HG03469 (cell line): ENCODE data around the gene KRT80.

ENCODE experiments used
- ATAC-seq: cut with Tn5 transposase; IDR thresholded peaks from one replicate; pipeline ENCODE4 v1.9.1; 2021; ENCODE audit warnings: mild to moderate bottlenecking, moderate library complexity, moderate number of reproducible peaks; ENCODE audit not compliant: unreplicated experiment

The KRT80 gene

DNA sequence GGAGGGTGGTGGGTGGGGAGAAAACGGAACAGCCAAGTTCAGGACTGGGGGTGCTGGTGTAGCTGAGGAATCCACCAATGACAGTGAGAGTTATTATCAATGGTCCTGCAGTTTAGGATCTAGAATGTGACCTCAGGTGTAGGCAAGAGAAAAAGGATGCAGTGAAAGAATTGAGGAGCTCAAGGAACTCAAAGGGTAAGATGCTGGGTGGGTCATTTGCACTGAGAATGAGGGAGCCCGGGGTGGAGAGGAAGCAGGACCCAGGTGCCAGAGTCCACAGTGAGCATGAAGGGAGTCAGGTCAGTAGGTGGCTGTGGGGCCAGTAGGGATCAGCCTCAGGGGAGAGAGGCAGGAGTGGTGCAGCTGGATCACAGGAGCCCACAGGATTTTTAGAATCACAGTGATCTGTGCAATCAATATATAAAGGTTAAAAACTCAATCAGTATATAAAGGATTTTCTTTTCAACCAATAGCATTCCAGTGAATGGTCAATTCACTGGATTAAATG, 38.1 kb upstream of the KRT80 start:
- ATAC-seq = no peak

DNA sequence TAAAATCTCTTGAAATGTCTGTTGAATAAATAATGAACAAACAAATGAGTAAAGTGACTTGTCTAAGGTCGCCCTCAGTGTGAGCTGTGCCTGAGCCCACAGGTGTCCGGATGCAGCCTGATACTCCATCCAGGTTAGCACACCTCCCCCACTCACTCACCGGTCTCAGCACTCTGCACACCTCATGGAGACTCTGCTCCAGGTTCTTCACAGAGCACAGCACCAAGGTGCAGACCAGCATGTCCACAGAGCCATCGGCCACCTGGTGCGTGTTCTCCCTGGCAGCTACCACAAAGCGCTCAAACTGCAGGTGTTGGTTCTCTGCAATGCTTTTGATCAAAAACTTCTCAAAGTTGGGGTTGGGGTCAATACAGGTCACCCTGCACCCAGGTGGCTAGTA, 37.1 kb upstream of the KRT80 start:
- ATAC-seq = no peak

DNA sequence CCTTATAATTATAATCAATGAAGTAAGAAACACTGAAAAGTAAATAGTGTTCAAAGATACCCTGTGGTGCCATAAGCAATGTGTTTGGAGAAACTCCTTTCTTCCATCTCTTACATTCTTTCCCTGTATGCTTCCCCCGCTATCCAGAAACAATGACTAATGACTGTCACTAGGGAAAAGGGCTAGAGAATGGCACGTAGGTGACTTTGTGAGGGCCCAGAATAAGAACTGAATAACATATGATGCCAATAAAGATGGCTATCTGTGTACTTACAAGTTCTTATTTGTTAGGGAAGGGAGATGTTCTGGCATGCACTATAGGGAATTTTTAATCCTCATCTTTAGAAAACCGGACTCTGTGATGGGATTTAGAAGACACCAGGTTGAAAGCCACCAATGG, 36.6 kb upstream of the KRT80 start:
- no peak for ATAC-seq

DNA sequence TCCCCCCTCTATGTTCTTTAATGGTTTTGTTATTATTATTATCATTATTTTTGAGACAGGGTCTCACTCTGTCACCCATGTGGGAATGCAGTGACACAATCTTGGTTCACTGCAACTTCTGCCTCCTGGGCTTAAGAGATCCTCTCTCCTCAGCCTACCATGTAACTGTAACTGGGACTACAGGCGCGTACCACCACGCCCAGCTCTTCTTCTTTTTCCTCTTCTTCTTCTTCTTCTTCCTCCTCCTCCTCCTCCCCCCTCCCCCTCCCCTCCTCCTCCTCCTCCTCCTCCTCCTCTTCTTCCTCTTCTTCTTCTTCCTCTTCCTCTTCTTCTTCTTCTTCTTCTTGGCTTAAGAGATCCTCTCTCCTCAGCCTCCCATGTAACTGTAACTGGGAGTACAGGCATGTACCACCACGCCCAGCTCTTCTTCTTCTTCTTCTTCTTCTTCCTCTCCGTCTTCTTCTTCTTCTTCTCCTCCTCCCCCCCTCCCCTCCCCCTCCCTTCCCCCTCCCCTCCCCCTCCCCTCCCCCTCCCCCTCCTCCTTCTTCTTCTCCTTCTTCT, 35.9 kb upstream of the KRT80 start:
- no peak for ATAC-seq

DNA sequence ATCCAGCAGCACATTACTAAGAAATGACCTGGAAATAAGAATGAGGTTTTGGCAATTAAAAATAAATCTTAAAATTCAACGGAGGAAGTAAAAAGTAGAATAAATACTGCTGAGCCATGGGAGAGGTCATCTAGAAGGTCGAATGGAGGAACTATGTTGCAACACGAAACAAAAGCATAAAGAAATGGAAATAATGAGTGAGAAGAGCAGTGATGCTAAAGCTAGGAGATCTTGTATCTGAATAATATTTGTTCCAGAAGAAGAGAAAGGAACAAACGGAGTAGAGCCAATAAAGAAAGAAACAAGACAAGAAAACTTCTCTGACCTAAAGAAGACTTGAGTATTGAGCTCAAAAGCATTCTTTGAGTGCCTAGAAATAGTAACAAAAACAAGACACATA, 34.6 kb upstream of the KRT80 start:
- ATAC-seq = no peak

DNA sequence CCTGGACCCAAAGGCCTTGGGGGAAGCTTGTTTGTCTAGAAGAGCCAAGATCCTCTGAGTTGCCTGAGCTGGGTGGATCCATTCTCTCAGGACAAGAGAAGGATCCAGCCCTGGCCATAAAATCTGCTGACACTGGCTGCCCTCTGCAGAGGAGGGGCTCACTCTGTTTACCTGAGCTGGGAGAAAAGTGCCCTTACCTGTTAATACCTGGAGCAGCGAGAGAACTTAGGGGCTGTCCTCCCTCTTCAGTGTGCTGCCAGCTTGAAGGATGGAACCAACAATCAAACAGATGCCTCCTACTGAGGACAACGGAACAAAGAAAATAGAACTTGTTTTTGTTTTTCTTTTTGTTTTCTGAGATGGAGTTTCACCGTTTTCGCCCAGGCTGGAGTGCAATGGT, 33.9 kb upstream of the KRT80 start:
- ATAC-seq = no peak

DNA sequence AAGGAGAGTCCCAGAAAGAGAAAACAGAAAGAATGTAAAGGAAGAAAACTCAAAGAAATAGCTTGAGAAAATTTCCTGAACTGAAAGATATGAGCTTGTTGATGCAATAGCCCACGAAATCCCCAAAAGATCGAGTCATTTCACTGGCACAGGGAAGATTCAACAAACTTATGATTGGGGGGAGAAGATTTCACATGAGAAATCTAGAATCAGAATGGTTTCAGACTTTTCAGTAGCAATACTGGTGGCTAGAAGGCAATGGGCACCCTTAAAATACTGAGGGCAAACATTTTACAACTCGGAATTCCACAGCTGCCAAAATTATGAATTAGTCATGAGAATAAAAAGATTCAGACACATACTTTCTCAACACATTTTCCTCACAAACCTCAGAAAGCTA, 32.3 kb upstream of the KRT80 start:
- ATAC-seq = no peak

DNA sequence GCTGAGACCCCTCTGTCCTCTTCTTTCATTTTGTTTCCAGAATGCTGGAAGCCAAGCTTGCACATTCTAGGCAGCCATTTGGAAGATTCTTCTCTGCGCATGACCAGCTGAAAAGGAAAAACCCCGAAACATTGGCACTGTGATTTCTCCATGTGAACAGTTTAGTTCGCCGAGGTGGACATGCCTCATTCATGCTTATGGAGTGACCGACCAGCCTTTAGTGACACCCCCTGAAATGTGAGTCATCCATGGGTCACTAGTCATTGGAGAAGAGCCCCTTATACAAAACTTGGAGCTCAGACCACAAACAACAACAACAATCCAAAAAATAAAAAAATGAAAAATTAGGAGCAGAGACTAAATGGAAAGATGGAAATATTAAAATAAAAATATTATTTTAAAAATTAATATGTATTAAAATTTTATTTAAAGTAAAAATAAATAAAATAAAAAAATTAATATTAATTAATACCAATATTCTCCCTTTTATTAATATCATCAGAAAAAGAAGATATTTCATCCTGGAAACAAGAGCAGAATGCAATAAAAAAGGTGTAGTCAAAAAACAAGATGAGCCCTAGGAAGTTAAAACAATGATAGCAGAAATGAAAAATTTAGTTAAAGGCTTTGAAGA, 31.7 kb upstream of the KRT80 start:
- ATAC-seq = no peak

DNA sequence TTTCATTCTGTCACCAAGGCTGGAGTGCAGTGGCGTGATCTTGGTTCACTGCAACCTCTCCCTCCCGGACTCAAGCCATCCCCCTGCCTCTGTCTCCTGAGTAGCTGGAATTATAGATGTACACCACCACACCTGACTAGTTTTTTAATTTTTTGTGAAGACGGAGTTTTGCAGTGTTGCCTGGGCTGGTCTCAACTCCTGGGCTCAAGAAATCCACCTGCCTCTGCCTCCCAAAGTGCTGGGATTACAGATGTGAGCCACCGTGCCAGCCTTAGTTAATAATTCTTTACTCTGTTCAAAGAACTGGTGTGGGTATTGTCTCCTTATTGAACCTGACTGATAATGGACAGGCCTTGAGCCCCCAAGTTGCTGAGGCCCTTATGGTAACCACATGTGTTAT, 30.9 kb upstream of the KRT80 start:
- no peak for ATAC-seq

DNA sequence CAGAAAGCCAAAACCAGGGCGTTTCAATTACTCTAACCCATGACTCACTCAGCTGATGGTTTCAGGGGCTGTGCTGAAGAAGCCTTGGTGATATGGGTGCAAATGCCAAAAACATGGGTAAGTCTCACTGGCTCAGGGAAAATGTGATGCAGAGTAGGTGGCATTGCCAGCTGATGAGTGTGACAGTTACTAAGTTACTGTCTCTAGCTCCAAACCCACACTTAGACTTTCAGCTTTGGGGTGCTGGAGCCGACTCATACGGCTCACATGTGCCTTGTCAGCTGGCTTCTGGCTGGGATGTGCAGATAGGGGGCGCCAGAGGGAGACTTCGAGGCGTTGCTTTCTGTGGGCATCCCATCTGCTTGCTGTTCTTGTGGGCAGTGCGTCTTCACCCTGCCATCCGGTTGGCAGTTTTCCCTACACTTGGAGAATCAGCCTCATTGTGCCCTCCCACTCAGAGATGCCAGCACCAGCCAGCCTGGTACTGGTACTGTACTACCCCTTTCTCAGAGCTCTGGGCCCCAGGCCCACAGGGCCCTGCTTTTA, 30.2 kb upstream of the KRT80 start:
- ATAC-seq = no peak

DNA sequence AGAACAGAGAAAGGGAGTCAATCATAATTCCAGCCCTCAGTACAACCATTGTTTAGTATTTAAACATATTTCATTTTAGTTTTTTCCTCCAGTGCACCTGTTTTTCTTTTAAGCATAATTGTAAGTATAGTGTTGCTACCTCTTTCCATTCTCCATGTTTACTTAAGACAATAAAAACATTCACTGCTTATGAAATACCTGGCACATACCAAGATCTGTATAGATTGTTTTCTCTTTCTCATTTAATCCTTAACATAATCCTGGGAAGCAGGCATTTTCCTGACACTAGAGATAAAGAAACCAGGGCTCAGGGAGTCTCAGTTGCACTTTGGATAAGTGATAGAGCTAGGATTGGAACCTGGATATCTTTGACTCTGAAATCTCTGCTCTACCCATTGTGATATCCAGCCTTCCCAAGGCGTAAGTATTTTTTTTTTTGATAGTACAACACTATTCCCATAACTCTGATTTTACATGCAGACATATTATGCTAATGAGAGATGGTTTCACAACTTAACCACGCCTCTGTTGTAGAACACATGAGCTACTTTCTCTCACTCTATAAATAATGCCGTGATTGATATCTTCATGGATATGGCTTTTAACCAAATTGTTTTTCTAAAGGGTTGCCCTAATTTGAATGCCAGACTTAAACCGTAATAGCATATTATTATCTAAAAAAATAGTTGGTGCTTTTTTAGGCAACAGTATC, 29.4 kb upstream of the KRT80 start:
- no peak for ATAC-seq

DNA sequence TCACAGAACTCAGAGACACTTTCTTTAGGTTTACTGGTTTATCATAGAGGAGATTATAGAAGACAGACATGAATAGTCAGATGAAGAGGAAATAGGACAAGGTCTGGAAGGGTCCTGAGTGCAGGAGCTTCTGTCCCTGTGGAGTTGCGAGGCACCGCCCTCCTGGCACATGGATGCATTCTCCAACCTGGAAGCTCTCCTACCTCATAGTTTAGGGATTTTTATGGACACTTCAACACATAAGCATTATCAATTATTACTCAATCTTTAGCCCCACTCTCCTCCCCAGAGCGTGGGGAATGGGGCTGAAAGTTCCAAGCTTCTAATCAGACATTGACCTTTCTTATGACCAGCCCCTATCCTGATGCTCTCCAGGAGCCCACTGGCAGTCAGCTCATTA, 28.7 kb upstream of the KRT80 start:
- ATAC-seq = no peak

DNA sequence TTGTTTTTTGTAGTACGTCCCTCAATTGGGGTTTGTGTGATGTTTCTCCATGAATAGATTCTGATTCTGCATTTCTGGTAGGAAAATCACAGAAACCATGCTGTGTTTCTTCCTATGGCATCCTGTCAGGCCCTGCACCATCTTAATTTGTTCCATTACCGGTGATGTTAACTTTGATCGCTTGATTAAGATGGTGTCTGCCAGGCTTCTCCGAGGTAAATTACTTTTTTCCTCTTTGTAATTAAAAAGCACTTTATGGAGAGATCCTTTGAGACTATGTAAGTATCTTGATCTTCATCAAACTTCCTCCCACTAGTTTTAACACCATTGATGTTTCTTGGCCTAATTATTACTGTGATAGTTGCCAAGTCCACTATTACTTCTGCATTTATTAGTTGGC, 26.2 kb upstream of the KRT80 start:
- no peak for ATAC-seq

DNA sequence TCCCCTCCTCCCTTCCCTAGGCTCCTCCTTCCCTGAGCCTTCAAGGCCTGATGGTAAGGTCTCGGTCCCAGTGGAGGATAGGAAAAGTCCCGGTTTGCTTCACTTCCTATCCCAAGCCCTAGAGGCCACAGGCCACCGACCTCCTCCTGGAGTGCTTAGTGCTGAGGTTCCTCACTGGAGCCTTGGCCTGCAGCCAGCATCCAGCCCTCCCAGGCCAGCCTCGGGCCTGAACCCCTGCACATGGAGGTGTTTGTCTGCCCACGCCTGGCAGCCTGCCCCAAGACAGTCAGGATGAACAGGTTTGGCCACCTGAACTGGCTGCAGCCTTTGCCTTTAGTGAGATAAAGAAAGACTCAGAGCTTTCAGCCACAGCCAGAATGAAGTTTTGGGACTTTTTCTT, 25.4 kb upstream of the KRT80 start:
- ATAC-seq = no peak

DNA sequence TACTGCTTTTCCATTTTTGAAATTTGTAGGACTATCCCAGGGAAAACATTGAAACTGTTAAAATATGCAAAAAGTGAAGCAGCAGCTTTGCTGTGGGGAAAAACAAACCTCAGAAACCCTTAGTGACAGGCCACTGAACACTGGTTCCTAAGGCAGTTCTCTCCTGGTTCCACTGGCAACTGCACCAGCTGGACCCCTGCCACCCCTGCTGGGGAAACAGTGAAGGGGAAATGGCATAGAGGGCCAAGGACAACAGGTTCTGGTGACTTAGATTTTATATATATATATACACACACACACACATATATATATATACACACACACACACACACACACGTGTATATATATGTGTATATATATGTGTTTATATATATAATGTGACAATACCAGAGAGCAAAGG, 25.0 kb upstream of the KRT80 start:
- ATAC-seq = no peak

DNA sequence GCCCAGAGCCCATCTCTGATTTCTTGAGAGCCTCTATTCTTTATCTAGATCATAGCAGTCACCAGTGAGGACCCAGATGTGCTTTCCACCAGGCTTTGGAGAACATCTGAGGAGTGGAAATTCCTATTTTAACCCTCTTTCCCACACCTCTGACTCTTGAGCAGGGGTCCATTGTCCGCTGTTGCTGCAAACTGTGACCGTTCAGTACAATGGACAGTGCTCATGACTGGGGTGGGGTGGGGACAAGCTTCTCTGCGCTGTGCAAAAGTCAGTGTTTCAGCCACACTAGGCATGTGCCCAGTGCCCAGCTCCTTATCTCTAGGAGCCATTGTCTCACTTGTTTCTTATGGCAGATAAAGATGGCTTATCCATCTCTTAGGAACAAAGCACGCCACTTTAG, 24.3 kb upstream of the KRT80 start:
- ATAC-seq = no peak

DNA sequence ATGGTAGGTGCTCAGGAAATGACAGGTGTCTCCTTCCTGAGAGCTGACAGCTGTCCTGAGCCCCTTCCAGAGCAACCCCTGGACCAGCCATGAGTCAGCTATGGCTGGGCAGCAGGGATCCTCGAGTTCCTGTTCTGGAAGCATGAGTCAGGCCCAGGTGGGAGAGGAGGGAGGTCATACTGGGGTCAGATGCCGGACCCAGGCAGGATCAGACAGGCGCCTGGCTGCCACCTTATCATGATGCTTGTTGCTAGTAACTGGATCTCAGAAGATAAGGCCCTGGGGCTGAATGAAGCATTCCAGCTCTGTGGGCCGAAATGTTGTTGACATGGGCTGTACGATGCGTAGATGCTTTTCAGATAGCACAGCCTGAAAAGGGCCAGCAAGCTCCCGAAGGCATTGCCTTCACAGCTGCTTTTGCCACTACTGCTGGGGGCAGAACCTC, 23.8 kb upstream of the KRT80 start:
- no peak for ATAC-seq

DNA sequence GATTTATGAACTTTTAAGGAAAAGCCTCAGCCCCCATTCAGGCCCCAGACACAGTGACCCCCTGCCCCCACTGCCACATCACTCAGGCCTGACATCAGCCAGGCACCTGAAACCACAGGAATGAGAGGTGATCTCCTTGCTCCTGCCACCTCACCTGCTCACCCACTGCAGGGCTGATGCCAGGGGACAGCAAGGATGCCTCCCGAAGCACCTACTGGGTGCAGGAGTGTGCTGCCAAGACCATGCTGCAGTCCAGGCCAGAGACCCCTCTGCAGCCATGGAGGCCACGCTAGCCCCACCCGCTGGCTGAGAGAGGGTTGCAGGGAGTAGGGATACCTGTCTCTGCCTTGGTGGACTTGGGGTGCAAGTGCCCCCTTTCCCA, 22.6 kb upstream of the KRT80 start:
- ATAC-seq = no peak

DNA sequence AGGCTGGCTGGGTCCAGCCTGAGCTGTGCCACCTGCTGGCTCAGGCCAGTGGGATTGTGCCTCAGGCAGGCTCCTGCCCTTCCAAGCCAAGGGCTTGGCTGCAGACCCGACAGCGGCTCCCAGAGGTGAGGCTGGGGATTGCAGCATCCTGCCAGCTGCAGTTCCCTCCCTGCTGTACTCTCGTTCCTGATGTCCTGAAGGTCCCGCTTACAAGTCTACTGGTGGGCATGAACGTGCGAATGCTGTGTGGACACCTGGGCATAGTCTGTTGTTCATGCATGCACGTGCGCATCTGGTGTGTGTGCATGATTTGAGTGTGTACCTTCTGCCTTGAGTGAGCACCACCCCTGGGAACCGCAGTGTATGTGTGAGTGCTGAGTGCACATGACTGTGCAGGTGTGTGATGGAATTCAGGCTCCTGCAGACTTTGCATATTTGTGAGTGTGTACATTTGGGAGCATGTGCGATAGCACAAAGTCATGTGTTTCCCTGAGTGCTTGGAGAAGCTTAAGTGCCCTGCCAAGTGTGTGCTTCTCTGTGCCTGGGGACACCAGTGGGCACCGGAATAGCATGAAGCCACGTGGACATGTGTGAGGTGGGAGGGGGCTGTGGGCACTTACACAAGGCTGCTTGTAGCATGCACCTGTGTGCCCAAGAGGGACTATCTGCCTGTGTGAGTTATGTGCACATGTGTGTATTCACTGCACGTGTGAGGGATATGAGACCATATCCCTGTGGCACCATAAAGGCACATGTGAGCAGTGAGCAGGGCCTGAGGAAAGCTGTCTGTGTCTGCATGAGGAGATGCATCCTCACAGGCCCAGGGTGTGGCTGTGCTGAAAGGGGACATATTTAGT, 22.0 kb upstream of the KRT80 start:
- ATAC-seq = no peak

DNA sequence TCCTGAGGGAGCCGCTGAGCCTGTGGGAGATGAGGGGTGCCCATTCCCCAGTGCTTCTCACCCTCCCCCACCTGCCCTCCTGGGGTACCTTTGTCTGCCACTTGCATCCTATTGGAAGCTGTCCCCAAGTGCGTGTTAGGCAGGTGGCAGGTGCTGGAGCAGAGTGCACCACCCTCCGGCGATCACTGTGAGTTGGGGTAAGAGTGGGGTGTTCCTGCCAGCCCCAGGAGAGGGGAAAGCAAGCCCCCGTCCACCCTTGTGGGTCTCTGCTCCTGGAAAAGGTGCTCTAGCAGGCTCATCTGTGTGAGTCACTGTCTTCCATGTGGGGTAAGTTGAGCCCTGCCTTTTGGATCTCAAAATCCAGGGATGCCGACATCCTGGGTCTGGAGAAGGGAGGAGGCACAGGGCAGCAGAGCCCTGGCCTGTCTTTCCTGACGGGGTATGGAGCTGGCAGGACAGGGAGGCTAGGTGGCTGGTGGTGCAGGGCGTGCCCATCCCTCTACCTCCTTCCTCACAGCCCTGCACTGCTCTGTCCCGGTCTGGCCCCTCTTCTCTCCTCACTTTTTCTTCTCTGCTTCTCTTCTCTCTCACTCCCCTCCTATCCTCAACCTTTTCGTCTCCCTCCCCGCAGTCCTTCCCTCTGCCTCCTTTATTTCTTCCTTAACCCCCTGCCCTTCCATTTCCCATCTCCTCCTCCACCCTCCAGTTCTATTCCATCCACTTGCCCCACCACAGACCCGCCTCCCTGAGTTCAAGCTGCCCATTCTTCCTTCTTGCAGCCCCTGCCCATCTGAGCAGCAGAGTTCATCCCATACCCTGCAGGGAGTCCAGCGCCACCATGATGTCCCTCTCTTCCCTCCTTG, 21.1 kb upstream of the KRT80 start:
- no peak for ATAC-seq
